Measurements from ENCODE around the gene CLEC4G. TPM values are rescaled to one million over a fixed set of nuclear protein-coding genes. Genes with fewer than 3 reads are reported as not detected.

Gene CLEC4G
- total and polyA plus RNA-seq, 2 donors (not counting 3 experiments of a cell fraction or from before 2014, with no cell fraction given): not detected

DNA sequence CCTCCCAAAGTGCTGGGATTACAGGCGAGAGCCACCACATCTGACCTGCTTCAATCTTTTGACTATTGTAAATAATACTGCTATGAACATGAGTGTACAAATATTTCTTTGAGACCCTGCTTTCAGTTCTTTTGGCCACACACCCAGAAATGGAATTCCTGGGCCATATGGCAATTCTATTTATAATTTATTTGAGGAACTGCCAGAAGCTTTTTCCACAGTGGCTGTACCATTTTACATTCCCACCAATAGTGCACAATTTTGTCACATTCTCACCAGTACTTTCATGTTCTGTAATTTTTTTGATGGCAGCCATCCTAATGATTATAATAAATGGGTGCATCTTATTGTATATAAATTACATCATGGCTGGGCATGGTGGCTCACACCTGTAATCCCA lies 16.2 kb downstream of the CLEC4G start:
- intact Hi-C loops (cut with micrococcal nuclease) (no loop called here), dilution Hi-C loops (cut with MboI; ENCODE audit: extremely low pct_ligation_motif_present, low sequenced_read_pairs) (no loop called here)
- ChIA-PET POLR2A (no interaction called here), CTCF (no interaction called here)
- no TSS peak for BruUV-seq (replicated peaks)
- H3K4me2 ChIP-seq (ENCODE audit: insufficient read depth, low read length): no peak overlapping the region
- no peaks in the 10 kb centered on the region for H3K4me1 ChIP-seq (ENCODE audit: control insufficient read depth, extremely low read depth, insufficient read depth, low read length)
- H3K79me2 ChIP-seq (ENCODE audit: control insufficient read depth, insufficient read depth, low read length): no peaks in the 10 kb centered on the region
- DNase-seq (ENCODE audit: low read depth, low spot score) (no peak), FAIRE-seq (no peak)
- no peak overlapping the region for H3K4me3 ChIP-seq (replicated peaks in 1 of 3; ENCODE audit: insufficient read depth in 1 of 3, low read depth in 1 of 3, low read length in 3 of 3)
- H3K9me1 ChIP-seq (replicated peaks; ENCODE audit: control insufficient read depth, extremely low read depth, insufficient read depth, low read length): no peaks in the 10 kb centered on the region
- H3K9me3 ChIP-seq (replicated peaks; ENCODE audit: control insufficient read depth, insufficient read depth, low read length): no peaks in the 10 kb centered on the region
- H3K36me3 ChIP-seq (ENCODE audit: control insufficient read depth in 2 of 2, extremely low read depth in 1 of 2, insufficient read depth in 2 of 2, low read length in 2 of 2): no peaks in the 10 kb centered on the region
- TF ChIP-seq, protein P1, sequence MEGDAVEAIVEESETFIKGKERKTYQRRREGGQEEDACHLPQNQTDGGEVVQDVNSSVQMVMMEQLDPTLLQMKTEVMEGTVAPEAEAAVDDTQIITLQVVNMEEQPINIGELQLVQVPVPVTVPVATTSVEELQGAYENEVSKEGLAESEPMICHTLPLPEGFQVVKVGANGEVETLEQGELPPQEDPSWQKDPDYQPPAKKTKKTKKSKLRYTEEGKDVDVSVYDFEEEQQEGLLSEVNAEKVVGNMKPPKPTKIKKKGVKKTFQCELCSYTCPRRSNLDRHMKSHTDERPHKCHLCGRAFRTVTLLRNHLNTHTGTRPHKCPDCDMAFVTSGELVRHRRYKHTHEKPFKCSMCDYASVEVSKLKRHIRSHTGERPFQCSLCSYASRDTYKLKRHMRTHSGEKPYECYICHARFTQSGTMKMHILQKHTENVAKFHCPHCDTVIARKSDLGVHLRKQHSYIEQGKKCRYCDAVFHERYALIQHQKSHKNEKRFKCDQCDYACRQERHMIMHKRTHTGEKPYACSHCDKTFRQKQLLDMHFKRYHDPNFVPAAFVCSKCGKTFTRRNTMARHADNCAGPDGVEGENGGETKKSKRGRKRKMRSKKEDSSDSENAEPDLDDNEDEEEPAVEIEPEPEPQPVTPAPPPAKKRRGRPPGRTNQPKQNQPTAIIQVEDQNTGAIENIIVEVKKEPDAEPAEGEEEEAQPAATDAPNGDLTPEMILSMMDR (IDR thresholded peaks at IDR 0.05; ENCODE audit: extremely low read depth in 1 of 2, insufficient read depth in 1 of 2, low read depth in 1 of 2, low read length in 2 of 2): no peak
- no peak for TF ChIP-seq FOS (IDR thresholded peaks at IDR 0.05; ENCODE audit: borderline replicate concordance, insufficient read depth, low read length)
- TF ChIP-seq, protein P2, sequence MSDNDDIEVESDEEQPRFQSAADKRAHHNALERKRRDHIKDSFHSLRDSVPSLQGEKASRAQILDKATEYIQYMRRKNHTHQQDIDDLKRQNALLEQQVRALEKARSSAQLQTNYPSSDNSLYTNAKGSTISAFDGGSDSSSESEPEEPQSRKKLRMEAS (IDR thresholded peaks at IDR 0.05; ENCODE audit: insufficient read depth, insufficient read length): no peak
- H3K27me3 ChIP-seq (ENCODE audit: control insufficient read depth in 2 of 2, insufficient read depth in 2 of 2, low read length in 2 of 2): no peaks in the 10 kb centered on the region
- no peak overlapping the region for H2AFZ ChIP-seq (ENCODE audit: low read depth, low read length)
- H3K9ac ChIP-seq (replicated peaks; ENCODE audit: extremely low read depth, insufficient read depth, low read length): no peak overlapping the region
- no peaks in the 10 kb centered on the region for H4K20me1 ChIP-seq (replicated peaks; ENCODE audit: control insufficient read depth, extremely low read depth, insufficient read depth, low read length)
- H3K27ac ChIP-seq (ENCODE audit: insufficient read depth, low read depth, low read length): no peak overlapping the region

DNA sequence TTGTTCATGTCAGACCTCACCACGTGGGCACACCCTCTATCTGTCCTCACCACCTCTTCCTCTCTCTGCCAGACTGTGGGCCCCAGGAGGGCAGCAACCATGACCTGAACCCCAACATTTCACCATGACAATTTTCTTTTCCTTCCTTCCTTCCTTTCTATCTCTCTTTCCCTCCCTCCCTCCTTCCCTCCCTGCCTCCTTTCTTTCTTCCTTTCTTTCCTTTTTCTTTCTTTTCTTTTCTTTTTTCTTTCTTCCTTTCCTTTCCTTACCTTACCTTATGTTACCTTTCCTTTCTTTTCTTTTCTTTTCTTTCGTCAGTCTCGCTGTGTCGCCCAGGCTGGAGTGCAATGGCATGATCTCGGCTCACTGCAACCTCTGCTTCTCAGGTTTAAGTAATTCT lies 21.3 kb downstream of the CLEC4G start:
- H3K4me2 ChIP-seq (ENCODE audit: insufficient read depth, low read length): no peak overlapping the region
- H3K9ac ChIP-seq (replicated peaks; ENCODE audit: extremely low read depth, insufficient read depth, low read length): no peak overlapping the region
- DNase-seq (ENCODE audit: low read depth, low spot score) (no peak), FAIRE-seq (no peak)
- no peak overlapping the region for H3K4me3 ChIP-seq (replicated peaks in 1 of 3; ENCODE audit: insufficient read depth in 1 of 3, low read depth in 1 of 3, low read length in 3 of 3)
- H4K20me1 ChIP-seq (replicated peaks; ENCODE audit: control insufficient read depth, extremely low read depth, insufficient read depth, low read length): no peaks in the 10 kb centered on the region
- no TSS peak for BruUV-seq (replicated peaks)
- no peak overlapping the region for H3K27ac ChIP-seq (ENCODE audit: insufficient read depth, low read depth, low read length)
- H3K9me1 ChIP-seq (replicated peaks; ENCODE audit: control insufficient read depth, extremely low read depth, insufficient read depth, low read length): no peaks in the 10 kb centered on the region
- intact Hi-C loops (cut with micrococcal nuclease) (no loop called here), dilution Hi-C loops (cut with MboI; ENCODE audit: extremely low pct_ligation_motif_present, low sequenced_read_pairs) (no loop called here)
- H3K36me3 ChIP-seq (ENCODE audit: control insufficient read depth in 2 of 2, extremely low read depth in 1 of 2, insufficient read depth in 2 of 2, low read length in 2 of 2): no peaks in the 10 kb centered on the region
- CTCF ChIA-PET: no interaction called here
- H3K4me1 ChIP-seq (ENCODE audit: control insufficient read depth, extremely low read depth, insufficient read depth, low read length): no peaks in the 10 kb centered on the region
- H3K79me2 ChIP-seq (ENCODE audit: control insufficient read depth, insufficient read depth, low read length): no peaks in the 10 kb centered on the region
- POLR2A ChIA-PET: no interaction called here
- H3K27me3 ChIP-seq (ENCODE audit: control insufficient read depth in 2 of 2, insufficient read depth in 2 of 2, low read length in 2 of 2): no peaks in the 10 kb centered on the region
- TF ChIP-seq JUN (IDR thresholded peaks at IDR 0.05; ENCODE audit: borderline replicate concordance, insufficient read depth, insufficient read length, low read depth) (no peak), MYC (IDR thresholded peaks at IDR 0.05; ENCODE audit: low read depth, low read length) (no peak), EZH2 (IDR thresholded peaks at IDR 0.05; ENCODE audit: borderline replicate concordance, low read depth, low read length, severe bottlenecking) (no peak)
- TF ChIP-seq, protein P2 (IDR thresholded peaks at IDR 0.05; ENCODE audit: insufficient read depth, insufficient read length): no peak
- TF ChIP-seq, protein P1 (IDR thresholded peaks at IDR 0.05; ENCODE audit: extremely low read depth in 1 of 2, insufficient read depth in 1 of 2, low read depth in 1 of 2, low read length in 2 of 2): no peak
- no peaks in the 10 kb centered on the region for H3K9me3 ChIP-seq (replicated peaks; ENCODE audit: control insufficient read depth, insufficient read depth, low read length)
- H2AFZ ChIP-seq (ENCODE audit: low read depth, low read length): no peak overlapping the region

Data from endothelial cell of umbilical vein (primary cell).